Fibroblast of peridontal ligament (primary cell): ENCODE measurements around the gene PODXL.
"Not testable (repeated sequence)": the region's sequence is repeated elsewhere in the genome, so short reads cannot be mapped to it uniquely, and the experiment has no call there.

Experiments
- DNase-seq: peaks from one replicate; pipeline ENCODE4 v3.0.0-alpha.2; 2010; ENCODE audit errors: extremely low read depth

The PODXL gene

DNA sequence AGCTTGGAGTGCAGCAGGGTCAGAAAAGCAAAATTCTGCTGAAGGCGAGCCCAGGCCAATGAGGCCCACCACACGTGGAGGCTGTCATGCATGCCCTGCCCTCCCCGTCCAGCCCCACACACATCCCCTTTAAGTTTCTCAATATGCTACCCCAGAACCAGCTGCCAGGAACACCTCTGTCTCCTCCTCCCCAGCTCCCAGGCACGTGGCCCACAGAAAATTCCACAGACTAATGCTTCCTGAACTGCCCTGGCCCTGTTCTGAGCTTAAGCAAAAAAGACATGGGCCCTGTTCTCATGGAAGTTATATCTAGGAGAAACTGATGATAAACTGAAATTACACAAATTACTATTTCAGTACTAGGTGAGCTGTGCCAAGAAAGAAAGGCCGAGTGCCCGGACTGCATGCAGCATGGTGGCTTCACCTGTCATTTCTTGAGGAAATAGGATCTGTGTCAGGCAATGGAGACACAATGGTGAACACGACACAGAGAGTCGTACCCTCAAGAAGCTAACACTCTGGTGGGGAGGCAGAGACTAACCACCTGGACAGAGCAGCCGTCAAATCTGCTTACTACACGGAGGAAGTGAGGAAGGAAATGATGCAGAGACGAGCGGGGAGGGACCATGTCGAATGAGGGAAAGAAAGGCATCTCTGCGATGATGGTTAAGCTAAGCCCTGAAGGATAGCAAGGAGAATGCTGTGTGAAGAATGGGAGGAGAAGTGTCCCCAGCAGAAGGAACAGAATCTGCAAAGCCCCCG lies 44.5 kb downstream of the PODXL start:
- DNase-seq: no peak

DNA sequence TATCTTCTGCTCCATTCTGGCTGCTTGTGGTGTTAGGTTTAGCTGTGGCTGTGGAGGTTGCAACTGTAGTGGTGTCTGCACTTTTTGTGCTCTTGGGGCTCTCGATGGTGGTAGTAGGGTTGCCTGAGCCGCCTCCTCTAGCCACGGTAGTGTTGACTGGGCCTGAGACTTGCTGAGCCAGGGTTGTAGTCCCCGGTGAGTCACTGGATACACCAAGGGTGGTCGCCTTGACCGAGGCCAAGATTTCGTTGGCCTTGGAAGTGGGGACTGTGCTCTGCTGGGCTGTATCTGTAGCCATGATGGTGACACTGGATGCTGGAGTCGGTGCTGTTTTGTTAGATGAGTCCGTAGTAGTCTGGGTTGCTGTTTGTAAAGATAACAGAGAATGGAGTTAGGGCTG lies 45.4 kb downstream of the PODXL start:
- no peak for DNase-seq

DNA sequence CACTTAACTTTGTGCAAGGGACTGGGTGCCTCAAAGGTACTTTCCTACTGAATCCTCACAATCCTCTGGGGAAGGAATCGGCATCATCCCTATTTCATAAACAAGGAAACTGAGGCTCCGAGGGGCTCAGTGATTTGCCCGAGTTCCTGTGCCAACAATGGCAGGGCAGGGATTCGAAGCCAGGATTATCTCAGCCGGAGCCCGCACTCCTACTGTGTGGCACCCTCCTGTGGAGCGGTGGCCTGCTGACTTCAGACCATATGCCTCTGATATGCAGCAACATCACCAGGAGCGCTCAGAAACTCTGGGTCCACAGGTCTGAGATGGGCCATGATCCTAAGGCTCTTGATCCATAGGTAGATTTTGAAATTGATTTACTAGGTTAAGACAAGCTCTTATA lies 46.6 kb downstream of the PODXL start:
- no peak for DNase-seq

DNA sequence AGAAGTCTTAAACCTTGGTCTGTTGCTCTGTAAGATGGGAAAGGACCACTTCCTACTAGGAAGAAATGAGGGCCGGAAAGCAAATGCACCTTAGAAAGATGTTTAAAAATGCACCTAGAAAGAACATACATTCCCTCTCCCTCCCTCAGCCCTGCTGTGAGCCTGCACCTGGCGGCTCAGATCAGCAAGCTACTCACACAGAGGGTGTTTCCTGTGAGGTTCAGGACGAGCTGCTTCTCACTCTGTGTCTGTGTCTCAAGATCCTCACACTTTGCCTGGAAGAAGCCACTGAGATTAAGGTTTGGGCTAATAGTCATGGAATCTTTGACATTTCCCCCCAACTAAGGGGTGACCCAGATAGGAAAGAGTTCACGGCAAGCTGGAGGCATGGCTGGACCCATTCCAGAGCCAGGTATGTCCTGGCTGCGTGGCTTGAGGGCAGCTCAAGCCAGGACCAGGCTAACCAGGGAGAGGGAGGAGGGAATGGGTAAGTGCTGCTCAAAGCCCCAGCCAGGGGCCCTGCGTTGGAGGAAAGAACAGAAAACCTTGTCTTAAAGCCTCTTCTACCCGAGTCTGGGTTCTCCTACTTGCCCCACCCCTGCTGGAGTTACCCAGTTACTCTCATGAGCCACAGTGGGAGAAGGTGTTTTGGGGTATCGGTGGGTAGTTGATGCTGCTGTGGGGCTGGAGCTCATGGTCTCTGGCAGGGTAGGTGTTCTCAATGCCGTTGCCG lies 47.5 kb downstream of the PODXL start:
- no peak for DNase-seq

DNA sequence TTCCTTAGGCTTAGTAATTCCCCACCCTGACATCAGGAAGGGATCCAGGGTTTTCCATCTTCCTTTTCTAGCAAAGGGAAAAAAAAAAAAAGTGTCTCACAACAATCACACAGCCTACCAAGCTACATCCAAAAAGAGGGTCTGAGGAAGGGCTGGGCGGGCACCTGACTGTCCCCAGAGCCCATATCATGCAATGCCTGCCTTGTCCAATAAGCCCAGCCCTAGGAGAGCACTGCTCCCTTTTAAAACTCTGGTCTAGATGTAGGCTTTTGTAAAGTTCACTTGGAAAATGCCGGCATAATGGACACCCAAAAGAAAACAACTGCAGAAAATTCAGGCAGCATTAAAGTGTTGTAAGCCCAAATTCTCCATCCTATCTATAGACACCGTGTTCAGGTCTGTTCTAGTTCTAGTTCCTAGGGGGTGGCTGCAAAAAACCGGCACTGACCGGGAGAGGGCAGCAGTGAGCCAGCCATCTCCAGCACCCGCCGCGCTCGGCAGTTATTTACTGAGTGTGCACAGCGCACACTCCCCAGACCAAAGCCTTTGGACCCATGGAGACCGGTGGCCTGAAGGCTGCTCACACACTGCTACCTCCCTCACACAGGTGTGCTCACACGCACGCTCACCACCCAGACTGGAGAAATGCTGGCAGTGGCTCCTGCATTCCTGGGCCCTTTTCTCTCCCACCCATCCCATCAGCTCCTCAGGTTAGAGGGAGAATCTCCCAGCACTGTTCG lies 48.7 kb downstream of the PODXL start:
- DNase-seq: peak; percentile 65

DNA sequence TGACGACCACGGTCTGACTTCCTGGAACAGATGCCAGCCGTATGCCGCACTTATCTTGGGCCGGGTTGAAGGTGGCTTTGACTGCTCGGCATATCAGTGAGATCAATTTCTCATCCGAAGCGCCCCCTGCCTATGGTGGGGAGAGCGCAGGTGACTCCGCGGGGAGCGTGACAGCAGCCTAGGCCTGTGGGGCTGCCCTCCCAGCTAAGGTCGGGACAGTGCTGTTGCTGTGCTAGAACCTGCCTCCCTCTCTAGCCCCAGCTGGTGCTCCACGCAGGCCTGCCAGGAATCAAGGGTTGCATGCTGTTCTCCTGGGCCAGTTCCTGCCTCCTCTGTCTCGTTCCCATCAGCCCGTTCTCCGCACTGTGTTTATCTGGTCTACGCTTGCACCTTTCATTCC lies 49.8 kb downstream of the PODXL start:
- DNase-seq: no peak

DNA sequence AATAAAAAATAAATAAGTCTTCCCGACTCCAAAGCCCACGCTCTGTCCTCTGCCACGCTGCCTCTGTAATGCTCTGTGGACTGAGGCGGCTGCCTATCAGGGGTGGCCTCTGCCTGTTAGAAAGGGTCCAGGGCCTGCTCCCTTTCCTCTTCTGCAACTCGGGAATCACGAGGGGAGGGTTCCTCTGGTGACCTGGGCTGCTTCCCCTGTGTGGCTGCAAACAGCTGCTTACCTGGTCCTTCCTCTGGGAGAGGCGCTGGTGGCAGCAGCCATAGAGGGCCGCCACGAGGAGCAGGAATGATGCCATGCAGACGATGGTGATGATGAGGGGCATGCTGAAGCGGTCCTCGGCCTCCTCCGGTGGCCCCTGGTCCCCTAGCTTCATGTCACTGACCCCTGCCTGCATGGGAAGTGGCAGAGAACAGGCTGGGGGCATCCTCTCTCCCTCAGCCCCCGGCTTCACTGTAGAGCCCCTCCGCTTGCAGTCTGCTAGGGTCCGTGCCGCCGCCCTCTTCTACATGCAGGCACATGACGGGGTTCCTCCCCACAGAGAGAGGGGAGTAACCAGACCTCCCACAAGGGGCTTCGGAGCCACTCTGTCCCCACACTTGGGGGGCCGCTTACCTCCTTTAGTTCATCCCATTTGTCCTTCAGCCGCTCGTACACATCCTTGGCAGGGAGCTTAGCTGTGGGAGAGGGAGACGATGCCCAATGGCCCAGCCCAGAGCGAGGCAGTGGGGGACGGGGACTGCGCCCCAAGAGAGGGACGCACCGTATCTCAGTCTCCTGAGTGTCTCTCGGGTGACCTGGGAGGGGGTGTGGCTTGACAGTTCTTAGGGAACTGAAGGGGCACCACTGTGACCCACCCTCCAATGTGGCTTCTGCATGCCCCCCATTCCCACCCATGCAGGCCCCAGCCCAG lies 50.5 kb downstream of the PODXL start:
- no peak for DNase-seq

DNA sequence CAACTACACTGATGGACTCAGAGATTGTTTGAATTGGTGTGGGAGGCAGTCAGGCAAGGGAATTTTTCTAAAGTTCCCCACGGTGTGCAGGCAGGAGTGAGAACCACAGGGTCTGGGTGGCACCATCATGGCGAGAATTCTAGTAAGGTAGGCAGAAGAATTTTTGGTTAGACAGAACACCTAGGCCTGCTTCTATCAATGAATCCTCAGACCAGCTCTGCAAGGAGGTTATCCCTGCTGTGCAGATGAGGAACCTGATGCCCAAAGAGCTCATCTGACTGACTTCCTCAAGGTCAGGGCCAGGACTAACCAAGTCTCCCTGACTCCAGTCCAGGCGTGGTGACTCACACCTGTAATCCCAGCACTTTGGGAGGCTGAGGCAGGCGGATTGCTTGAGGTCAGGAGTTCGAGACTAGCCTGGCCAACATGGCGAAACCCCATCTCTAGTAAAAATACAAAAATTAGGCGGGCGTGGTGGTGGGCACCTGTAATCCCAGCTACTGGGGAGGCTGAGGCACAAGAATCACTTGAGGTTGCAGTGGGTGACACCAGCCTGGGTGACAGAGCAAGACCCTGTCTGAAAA lies 51.3 kb downstream of the PODXL start:
- not testable (repeated sequence) for DNase-seq

DNA sequence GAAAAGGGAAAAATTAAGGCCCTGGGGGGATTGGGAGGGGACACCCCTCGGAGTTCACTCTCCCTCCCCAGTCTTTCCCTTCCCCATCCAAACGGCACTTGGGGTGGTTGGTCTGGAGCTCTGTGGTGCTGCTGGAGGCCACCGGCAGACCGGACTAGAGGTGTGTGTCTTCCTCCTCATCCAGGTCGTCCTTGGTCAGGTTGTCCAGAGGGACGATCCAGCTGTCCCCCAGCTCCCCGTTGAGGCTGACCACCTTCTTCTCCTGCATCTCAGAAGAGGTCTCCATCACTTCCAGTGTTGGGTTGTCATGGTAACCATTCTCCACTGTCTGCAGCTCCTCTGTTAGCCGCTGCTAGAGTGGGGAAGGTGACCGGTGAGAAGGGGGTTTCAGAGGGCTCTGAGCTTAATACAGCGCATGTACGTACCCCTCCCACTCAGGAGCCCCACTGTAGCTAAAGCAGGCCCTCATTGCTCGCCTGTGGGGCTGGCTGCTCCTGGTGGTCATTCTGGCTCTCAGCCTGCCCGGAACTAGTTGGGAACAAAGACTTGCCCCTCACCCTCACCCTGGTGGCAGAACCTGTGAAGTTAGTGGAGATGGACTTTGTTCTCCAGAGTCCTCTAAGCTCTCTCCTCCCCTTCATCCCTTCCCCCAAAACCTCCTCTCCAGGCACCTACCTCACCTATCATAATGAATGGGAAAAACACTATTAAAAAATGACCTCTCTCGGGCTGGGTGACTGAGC lies 52.1 kb downstream of the PODXL start:
- no peak for DNase-seq

DNA sequence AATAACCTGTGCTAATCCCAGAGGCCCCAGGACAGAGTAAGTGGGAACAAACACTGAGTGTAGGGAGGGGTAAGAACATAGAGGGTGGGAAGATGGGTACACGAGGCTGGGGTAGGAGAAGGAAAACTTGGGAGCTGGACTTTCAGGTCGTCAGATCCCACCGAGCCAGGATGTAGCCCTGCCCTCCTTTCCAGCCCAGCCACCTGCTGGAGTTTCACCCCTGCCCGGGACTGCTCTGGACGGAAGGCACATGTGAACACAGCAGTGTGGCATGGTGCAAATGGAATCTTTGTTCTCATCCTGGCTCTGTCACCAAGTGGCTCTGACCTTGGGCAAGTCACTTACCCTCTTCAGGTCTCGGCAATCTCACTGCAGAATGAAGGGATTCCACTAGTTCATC lies 52.8 kb downstream of the PODXL start:
- DNase-seq: no peak

DNA sequence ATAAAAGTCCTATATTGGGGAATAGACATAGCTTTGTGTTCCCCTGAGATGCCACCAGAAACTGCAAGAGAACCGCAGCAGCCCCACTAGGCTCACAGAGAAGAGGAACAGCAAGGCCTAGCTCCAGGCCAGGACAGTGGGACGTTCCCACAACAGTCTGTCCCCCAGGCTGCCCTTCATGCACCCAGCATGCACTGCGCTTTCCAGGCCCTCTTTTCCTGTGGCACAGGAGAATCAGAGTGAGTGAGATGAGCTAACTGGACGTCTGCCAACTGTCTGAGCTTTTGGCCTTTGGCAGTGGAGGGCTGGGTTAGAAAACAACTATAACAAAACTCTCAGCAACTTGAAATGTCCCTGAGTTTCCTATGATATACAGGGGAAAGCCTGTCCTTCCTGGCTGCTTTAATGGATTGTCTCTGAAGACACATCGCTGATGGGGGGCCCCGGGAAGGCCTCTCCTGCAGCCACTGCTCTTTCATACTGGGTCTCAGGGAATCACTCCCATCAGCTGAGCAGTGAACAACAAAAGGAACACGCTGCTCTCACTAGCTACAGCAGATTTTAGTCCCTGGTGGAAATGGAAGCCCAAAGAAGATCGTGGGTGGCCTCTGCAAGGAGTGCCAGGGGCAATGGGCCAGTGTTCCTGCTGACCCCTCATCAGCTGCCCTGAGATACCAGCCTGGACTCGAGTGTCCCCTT lies 53.5 kb downstream of the PODXL start:
- DNase-seq: peak; percentile 41

DNA sequence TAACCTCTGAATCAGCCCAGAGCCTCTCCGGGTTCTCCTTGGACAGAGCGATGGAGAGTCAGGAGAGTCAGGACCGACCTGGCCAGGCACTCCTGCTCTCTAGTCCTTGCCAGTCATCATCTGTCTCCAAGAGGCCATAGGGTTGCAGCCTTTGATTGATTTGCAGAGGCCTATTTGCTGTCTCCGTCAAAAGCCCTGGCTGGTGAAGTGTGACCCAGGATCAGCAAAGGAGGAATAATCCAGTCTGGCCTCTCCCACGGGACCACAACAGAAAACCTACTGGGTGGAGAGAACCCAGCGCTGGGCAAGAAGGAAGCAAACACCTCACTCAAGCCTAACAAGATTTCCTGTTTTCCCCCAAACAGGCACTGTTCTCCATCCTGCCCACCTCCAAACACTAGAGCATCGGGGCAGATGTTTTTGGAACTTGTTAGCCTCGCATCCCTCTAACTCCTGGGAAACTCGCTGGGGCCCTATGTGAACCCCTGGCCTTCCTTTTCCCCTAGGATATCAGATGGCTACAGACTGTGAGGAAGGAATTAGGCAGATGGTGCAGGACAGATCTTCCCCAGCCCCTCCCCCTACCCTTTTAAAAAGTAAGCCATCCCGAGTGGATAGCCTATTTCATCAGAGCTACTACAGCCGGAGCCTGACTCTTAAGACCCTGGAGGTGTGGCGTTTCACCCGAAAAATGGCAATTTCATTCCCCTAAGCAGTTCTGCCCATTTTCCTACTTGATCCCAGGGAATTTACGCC lies 54.3 kb downstream of the PODXL start:
- DNase-seq: no peak

DNA sequence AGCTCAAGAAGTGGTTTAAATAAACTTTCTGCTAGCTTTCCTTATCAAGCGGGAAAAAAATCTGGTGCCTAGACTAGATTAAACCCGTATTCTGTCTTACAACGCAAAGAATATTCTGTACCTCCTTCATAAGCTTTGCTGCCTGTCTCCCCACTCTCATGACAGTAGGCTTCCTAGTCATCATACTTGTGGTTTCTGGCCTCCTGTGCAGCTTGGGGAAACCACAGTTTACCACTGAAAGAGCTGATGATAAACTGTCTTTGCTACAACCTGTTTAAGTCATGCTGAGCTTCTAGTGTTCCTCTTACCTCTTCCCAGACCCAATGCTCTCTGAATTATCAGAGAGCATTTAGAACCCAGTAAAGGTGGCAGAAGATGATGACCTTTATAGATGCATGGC lies 55.0 kb downstream of the PODXL start:
- peak; percentile 54 for DNase-seq

DNA sequence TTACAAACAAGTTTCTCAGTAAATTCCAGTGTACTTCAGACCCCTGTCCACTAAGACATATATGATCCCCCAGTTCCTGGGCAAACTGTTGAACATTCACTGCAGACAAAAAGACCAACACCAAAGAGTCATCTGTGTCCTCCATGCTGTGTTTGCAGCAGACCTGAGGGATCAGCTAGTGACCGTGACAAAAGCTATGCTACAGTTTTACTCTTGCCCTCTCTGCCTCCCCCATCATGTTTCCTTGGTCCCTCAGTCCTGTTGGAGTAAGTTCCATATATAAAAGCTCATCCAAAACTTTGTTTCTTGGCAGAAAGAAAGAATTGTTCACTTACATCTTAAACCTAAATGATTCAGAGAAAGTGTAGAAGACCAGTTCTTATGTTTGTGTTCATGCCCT lies 56.1 kb downstream of the PODXL start:
- DNase-seq: no peak

DNA sequence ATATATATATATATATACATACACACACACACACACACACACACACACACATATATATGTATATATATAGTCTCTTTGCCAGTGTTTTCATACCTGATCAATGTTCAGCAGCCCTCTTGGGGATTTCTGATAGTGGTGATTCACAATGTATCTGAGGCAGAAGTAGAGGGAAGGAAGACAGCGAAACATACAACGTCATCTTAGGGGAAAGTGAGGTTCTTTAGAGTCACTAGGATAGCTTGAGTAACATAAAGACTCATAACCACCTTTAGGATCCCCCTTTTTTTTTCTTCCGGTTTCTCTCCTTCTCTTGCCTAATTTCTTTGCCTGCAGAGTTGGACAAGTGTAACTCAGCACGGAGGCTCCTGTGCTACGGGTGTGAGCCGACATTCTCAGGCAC lies 56.6 kb downstream of the PODXL start:
- no peak for DNase-seq

DNA sequence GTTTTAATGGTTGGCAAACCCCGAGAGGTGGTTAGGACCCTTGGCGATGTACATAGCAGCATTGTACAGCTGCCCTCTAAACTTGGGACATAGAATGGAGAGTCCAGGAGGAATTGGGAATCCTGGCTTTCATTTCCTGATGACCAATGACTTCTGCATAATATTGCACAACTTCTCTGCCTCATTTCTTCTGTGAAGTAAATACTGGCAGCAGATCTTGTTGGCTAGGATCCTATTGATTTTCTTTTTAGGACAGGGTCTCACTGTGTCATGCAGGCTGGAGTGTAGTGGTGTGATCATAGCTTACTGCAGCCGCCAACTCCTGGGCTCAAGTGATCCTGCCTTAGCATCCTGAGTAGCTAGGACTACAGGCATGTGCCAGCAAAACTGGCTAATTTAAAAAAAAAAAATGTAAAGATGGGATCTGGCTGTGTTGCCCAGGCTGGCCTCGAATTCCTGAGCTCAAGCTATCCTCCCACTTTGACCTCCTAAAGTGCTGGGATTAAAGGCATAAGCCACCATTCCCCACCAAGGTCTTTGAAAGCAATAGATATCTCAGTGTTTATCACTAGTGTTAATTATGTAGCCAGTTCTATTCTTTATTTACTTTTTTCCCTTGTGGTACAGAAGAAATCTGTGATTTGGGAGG lies 58.1 kb downstream of the PODXL start:
- DNase-seq: peak; percentile 76

DNA sequence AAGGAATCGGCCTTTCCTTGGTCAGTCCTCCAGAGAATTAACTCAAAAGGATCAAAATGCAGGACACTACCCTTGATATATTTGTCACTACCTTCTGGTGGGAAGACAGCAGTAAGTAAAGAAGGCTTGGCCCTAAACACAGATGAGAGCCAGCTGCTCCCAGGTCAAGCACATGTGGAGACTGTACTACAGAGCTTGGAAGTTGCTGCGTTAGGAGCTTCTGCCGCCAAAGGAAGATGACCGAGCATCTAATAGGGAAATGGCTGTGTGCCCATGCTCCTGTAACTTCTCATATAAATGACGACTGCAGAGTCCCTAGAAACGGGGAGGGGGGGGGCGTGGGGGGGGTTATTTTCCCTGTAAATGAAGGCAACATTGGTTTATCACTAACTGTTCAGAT lies 59.0 kb downstream of the PODXL start:
- DNase-seq: no peak

DNA sequence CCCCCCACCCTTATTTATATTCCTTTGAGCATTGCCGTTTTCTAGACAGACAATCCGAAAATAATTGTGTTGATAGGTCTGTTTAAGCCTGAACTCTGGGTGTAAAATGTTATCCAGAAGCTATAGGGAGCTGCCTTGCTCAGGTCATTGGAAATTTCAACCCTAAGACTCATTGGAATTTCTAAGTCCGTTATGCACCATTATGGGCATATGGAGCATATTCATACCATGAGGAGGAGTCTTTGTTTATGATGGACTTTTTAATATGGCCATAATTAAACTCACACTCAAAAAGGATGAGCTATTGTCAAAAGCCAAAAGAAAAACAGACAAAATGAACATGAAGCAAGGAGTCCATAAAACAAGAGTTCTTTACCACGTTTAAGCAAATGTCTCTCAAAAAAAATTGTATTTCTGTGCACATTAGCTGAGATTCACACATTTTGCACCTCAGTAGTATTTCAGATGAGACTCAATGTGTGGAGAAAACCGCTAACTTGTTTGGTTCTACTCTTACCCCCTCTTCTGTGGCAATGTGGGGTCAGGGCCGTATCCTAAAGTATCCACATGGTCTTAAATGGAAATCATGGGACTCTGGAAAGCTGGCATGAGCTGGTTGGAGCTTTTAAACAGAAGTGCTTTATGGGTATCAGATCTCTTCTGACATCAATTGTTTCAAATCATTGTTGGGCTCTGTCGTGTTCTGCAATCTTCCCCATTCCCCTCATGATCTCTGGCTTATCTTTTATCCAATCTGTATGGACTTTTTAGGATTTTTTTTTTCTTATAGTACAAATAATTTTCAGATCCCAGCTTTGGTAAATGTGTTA lies 60.5 kb downstream of the PODXL start:
- DNase-seq: no peak
